HepG2 (cell line): ENCODE results near the gene EGFLAM. TPM values are rescaled to one million over a fixed set of nuclear protein-coding genes. Genes with fewer than 3 reads are reported as not detected.

Source experiments
- ATAC-seq: fragments of 200-7000 bp; cut with Tn5 transposase; 3 replicates; pipeline ENCODE4 v1.9.1; 2020; ENCODE audit warnings: mild to moderate bottlenecking, moderate library complexity
- BruUV-seq: library from RNA; stranded (reverse); fragments of 400-500 nt; replicated peaks from 2 replicates; lab custom pipeline; 2021; lab: Mats Ljungman, UMichigan
- CTCF ChIA-PET: fragments of 300-600 bp; formaldehyde crosslinking; extraction: SDS; loops from one replicate; lab custom pipeline; 2021; ENCODE audit warnings: low total read pairs, inconsistent platforms, low intra/inter-chr PET ratio; lab: Yijun Ruan, JAX
- POLR2A ChIA-PET: fragments of 350-600 bp; sonication (Branson Sonifier 250); formaldehyde crosslinking; loops from one replicate; lab custom pipeline; 2020; ENCODE audit warnings: antibody characterized with exemption, inconsistent platforms; lab: Yijun Ruan, JAX
- DNase-seq: peaks from one replicate; pipeline ENCODE4 v3.0.0-alpha.2; 2015; ENCODE audit warnings: low spot score
- FAIRE-seq: peaks from 3 replicates; lab custom pipeline; 2011; peaks lifted over from hg19 to GRCh38; lab: Jason Lieb, UNC
- H2AFZ ChIP-seq: one replicate; pipeline ENCODE4 v1.6.1; 2011; ENCODE audit warnings: low read length, inconsistent platforms
- H3K27ac ChIP-seq: fragments of 300-600 bp; 3 replicates; pipeline ENCODE4 v1.8.0; 2011; ENCODE audit warnings: mixed run types, mild to moderate bottlenecking, mixed read lengths, low read length, inconsistent platforms; ENCODE audit not compliant: insufficient read depth; ENCODE audit errors: extremely low read length
- H3K27me3 ChIP-seq, 2 experiments: fragments of 200-600 bp in 1 of 2; 2 replicates in 1 of 2; 3 replicates in 1 of 2; pipeline versions ENCODE4 v1.6.0 to v1.8.0; 2011; ENCODE audit warnings: low read length in 2 of 2, mild to moderate bottlenecking in 2 of 2, moderate library complexity in 2 of 2, inconsistent platforms in 1 of 2; ENCODE audit not compliant: insufficient read depth in 2 of 2, control insufficient read depth in 1 of 2
- H3K36me3 ChIP-seq, 2 experiments: fragments of 200-600 bp in 1 of 2; replicated peaks in 1 of 2; 2 replicates in 1 of 2; 3 replicates in 1 of 2; pipeline versions ENCODE4 v1.5.1 to v1.8.0; 2011; ENCODE audit warnings: low read length in 2 of 2, inconsistent platforms in 1 of 2; ENCODE audit not compliant: insufficient read depth in 2 of 2, control insufficient read depth in 1 of 2
- H3K4me1 ChIP-seq: 2 replicates; pipeline ENCODE4 v1.5.1; 2012; ENCODE audit warnings: low read length, inconsistent platforms; ENCODE audit not compliant: insufficient read depth
- H3K4me2 ChIP-seq: 2 replicates; pipeline ENCODE4 v1.6.0; 2011; ENCODE audit warnings: low read depth, low read length, inconsistent platforms
- H3K4me3 ChIP-seq, 3 experiments: fragments of 200-600 bp in 1 of 3; sonication (generic), shearing (Covaris generic) in 1 of 3; replicated peaks in 1 of 3; 2 replicates each; pipeline ENCODE4 v1.5.1; 2011 to 2016; ENCODE audit warnings: low read length in 3 of 3, inconsistent platforms in 2 of 3, low read depth in 2 of 3, mild to moderate bottlenecking in 2 of 3, control low read depth in 1 of 3, mixed read lengths in 1 of 3; ENCODE audit not compliant: insufficient read depth in 1 of 3
- H3K79me2 ChIP-seq: one replicate; pipeline ENCODE4 v1.6.1; 2011; ENCODE audit warnings: low read length, inconsistent platforms; ENCODE audit not compliant: insufficient read depth
- H3K9ac ChIP-seq: 2 replicates; pipeline ENCODE4 v1.6.0; 2011; ENCODE audit warnings: mild to moderate bottlenecking, low read depth, low read length, inconsistent platforms; ENCODE audit not compliant: insufficient read depth
- H3K9me3 ChIP-seq: 2 replicates; pipeline ENCODE4 v1.5.1; 2012; ENCODE audit warnings: mild to moderate bottlenecking, low read length
- H4K20me1 ChIP-seq: 2 replicates; pipeline ENCODE4 v1.6.0; 2011; ENCODE audit warnings: inconsistent platforms, mild to moderate bottlenecking, low read length, moderate library complexity; ENCODE audit not compliant: insufficient read depth
- ARNT ChIP-seq: fragments of 450-650 bp; IDR thresholded peaks from 2 replicates; pipeline ENCODE4 v1.6.1; 2017
- ATF1 ChIP-seq: IDR thresholded peaks from 2 replicates; pipeline ENCODE4 v1.6.1; 2016; ENCODE audit warnings: mild to moderate bottlenecking, control low read depth
- ATF7 ChIP-seq, 2 experiments: fragments of 450-650 bp in 1 of 2; sonication (generic) in 1 of 2; formaldehyde crosslinking in 1 of 2; IDR thresholded peaks; 2 replicates each; pipeline versions ENCODE4 v1.4.0 to v1.6.1; 2016 to 2020; ENCODE audit warnings: antibody characterized with exemption in 1 of 2, mild to moderate bottlenecking in 1 of 2, missing genetic modification reagents in 1 of 2
- ELF1 ChIP-seq: sonication (generic); formaldehyde crosslinking; IDR thresholded peaks from 2 replicates; pipeline ENCODE4 v1.4.0; 2020; ENCODE audit warnings: missing genetic modification reagents
- MAFF ChIP-seq: IDR thresholded peaks from 2 replicates; pipeline ENCODE4 v1.6.1; 2011; ENCODE audit warnings: low read depth, low read length, improper control_type of control experiment
- MAFK ChIP-seq, 2 experiments: IDR thresholded peaks in 1 of 2; conservative IDR thresholded peaks in 1 of 2; 2 replicates each; pipeline ENCODE4 v1.6.1; 2011; ENCODE audit warnings: improper control_type of control experiment in 2 of 2, low read length in 2 of 2
- MEIS1 ChIP-seq: sonication (generic); formaldehyde crosslinking; IDR thresholded peaks from 2 replicates; pipeline ENCODE4 v1.9.0; 2021; ENCODE audit warnings: mild to moderate bottlenecking, missing genetic modification reagents, moderate library complexity, borderline replicate concordance
- NFE2L2 ChIP-seq: fragments of 150-350 bp; IDR thresholded peaks from 2 replicates; pipeline ENCODE4 v1.6.1; 2014; ENCODE audit warnings: low read length
- PHB2 ChIP-seq: fragments of 450-650 bp; IDR thresholded peaks from 2 replicates; pipeline ENCODE4 v1.6.1; 2018; ENCODE audit not compliant: partially characterized antibody
- TAF15 ChIP-seq: fragments of 200-400 bp; formaldehyde crosslinking; IDR thresholded peaks from one replicate; pipeline ENCODE4 v1.6.1; 2018; ENCODE audit warnings: mild to moderate bottlenecking, low read depth, low read length; ENCODE audit not compliant: poor library complexity, severe bottlenecking
- TBL1XR1 ChIP-seq: fragments of 150-350 bp; IDR thresholded peaks from 2 replicates; pipeline ENCODE4 v1.6.1; 2014; ENCODE audit warnings: borderline replicate concordance, low read length; ENCODE audit not compliant: partially characterized antibody
- ZKSCAN1 ChIP-seq: fragments of 150-350 bp; IDR thresholded peaks from 2 replicates; pipeline ENCODE4 v1.6.1; 2014; ENCODE audit warnings: low read length
- ZNF101 ChIP-seq: sonication (generic); formaldehyde crosslinking; IDR thresholded peaks from 2 replicates; pipeline ENCODE4 v1.4.0; 2020; ENCODE audit warnings: mild to moderate bottlenecking, low read depth, missing genetic modification reagents, borderline replicate concordance
- ZNF143 ChIP-seq: sonication (generic); formaldehyde crosslinking; IDR thresholded peaks from 2 replicates; pipeline ENCODE4 v1.4.0; 2020; ENCODE audit warnings: missing genetic modification reagents
- ZNF256 ChIP-seq: sonication (generic); formaldehyde crosslinking; conservative IDR thresholded peaks from 2 replicates; pipeline ENCODE4 v1.4.0; 2020; ENCODE audit warnings: missing genetic modification reagents
- ZNF550 ChIP-seq: sonication (generic); formaldehyde crosslinking; IDR thresholded peaks from 2 replicates; pipeline ENCODE4 v1.4.0; 2020; ENCODE audit warnings: mild to moderate bottlenecking, missing genetic modification reagents, borderline replicate concordance
- WGBS: methylation state at CpG from one replicate; pipeline ENCODE4 v1.1.6; 2017; ENCODE audit warnings: low lambda C conversion rate; 5-methylcytosine and 5-hydroxymethylcytosine counted together
- in situ Hi-C: cut with HindIII; loops from 2 replicates; pipeline ENCODE4 v1.10.0; 2017; ENCODE audit warnings: low pct_unique_long_range_greater_than_20kb; ENCODE audit not compliant: extremely low pct_ligation_motif_present
- intact Hi-C: fragments of 100-400 bp; cut with micrococcal nuclease; formaldehyde crosslinking; loops from one replicate; pipeline ENCODE4 v1.10.0; 2022; ENCODE audit not compliant: unreplicated experiment
- polyA plus RNA-seq, 8 experiments: library from polyadenylated mRNA; depleted of rRNA in 3 of 8; stranded (reverse) in 7 of 8; unstranded in 1 of 8; fragments of >200 nt; fragmentation: Illumina TruSeq in 4 of 8; extraction: Trizol in 4 of 8; gene quantifications; 2 replicates each; pipeline versions ENCODE4 v1.2.1 to v1.2.3, GENCODE V29; 2011 to 2016; ENCODE audit warnings: low read depth in 4 of 8, missing spikeins in 1 of 8, mixed read lengths in 1 of 8; ENCODE audit not compliant: insufficient read depth in 1 of 8
- total RNA-seq, 5 experiments: library from RNA; depleted of rRNA; stranded (reverse); fragments of >200 nt; fragmentation: Illumina TruSeq; extraction: Trizol; gene quantifications; 2 replicates each; pipeline ENCODE4 v1.2.3, GENCODE V29; 2016; ENCODE audit warnings: low read depth in 1 of 5
- TF ChIP-seq, protein P1 (sequence below): sonication (generic); formaldehyde crosslinking; conservative IDR thresholded peaks from 2 replicates; pipeline ENCODE4 v1.4.0; 2020; ENCODE audit warnings: mild to moderate bottlenecking, missing genetic modification reagents, moderate library complexity
- TF ChIP-seq, protein P2 (sequence below): sonication (generic); formaldehyde crosslinking; IDR thresholded peaks from 2 replicates; pipeline ENCODE4 v1.4.0; 2020; ENCODE audit warnings: mild to moderate bottlenecking, missing genetic modification reagents
- TF ChIP-seq, protein P3 (sequence below): sonication (generic); formaldehyde crosslinking; IDR thresholded peaks from 2 replicates; pipeline ENCODE4 v1.8.0; 2022; ENCODE audit warnings: mild to moderate bottlenecking, missing genetic modification reagents, moderate library complexity

EGFLAM gene
- total and polyA plus RNA-seq, 2 of the 13 experiments (the other 11 are each of a cell fraction or from before 2014, with no cell fraction given) = not detected

DNA sequence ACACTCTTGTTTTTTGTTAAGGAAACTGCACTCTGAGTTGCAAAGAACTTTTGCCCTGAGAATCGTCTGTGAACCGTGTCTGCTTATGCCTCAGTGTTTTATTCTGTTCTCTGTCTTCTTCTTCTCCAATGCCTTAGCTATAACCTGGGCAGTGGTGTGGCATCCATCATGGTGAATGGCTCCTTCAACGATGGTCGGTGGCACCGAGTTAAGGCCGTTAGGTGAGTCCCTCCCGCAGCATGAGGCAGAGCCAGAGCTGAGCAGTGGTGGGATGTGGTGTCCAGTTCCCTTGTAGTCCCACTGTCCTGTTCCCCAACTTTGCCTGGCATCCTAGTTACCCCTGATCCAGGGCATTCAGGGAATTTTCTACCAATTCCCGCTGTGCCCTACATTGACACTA lies 199.8 kb downstream of the EGFLAM start (continued):
- TF ChIP-seq, protein P1, sequence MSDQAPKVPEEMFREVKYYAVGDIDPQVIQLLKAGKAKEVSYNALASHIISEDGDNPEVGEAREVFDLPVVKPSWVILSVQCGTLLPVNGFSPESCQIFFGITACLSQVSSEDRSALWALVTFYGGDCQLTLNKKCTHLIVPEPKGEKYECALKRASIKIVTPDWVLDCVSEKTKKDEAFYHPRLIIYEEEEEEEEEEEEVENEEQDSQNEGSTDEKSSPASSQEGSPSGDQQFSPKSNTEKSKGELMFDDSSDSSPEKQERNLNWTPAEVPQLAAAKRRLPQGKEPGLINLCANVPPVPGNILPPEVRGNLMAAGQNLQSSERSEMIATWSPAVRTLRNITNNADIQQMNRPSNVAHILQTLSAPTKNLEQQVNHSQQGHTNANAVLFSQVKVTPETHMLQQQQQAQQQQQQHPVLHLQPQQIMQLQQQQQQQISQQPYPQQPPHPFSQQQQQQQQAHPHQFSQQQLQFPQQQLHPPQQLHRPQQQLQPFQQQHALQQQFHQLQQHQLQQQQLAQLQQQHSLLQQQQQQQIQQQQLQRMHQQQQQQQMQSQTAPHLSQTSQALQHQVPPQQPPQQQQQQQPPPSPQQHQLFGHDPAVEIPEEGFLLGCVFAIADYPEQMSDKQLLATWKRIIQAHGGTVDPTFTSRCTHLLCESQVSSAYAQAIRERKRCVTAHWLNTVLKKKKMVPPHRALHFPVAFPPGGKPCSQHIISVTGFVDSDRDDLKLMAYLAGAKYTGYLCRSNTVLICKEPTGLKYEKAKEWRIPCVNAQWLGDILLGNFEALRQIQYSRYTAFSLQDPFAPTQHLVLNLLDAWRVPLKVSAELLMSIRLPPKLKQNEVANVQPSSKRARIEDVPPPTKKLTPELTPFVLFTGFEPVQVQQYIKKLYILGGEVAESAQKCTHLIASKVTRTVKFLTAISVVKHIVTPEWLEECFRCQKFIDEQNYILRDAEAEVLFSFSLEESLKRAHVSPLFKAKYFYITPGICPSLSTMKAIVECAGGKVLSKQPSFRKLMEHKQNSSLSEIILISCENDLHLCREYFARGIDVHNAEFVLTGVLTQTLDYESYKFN (CRISPR knock-in tag) = no peak
- TF ChIP-seq MEIS1 (CRISPR knock-in tag) = no peak
- TF ChIP-seq ZNF101 (CRISPR knock-in tag) = no peak
- no peak for TF ChIP-seq ZNF143
- no peak for TF ChIP-seq ZNF256
- no peak for TF ChIP-seq TBL1XR1

DNA sequence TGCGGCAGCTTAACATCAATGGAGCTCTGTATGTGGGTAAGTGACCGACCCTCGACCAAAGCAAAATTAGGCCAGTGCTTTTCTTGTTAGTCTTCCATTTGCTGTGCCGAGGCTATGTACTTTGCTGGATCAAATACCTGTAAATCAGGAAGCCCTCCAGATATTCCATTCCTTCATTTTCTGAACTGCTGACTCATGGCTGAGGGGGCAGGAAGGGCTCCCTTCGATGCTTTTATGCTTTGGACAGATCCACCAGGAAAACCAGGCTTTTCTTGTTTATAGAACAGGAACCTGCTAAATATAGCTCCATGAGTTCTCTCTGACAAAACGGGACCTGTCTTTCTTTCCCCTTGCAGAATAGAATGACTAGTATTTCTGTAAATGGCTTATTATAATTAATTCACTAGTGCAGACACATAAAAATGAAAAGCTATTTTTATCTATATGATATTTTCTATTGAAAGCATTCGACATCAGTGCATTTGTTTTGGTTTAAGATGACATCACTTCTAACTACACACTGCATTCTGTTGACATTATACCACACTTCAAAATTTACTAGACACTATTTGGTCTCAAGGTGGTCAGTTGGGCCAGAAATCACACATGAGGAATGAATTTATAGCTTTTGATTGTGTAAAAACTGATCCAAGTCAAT lies 204.7 kb downstream of the EGFLAM start:
- no peak overlapping the region for H3K4me2 ChIP-seq
- H3K27ac ChIP-seq = no peak overlapping the region
- no peaks in the 10 kb centered on the region for H4K20me1 ChIP-seq
- BruUV-seq = no TSS peak
- H2AFZ ChIP-seq = no peak overlapping the region
- 36% methylated on average over 7 of the region's 7 CpGs for WGBS
- no peaks in the 10 kb centered on the region for H3K36me3 ChIP-seq
- no peak overlapping the region for H3K9ac ChIP-seq
- DNase-seq = no peak
- H3K4me3 ChIP-seq = no peak overlapping the region
- no peak for ATAC-seq
- peaks cover 56% of the 10 kb centered on the region for H3K4me1 ChIP-seq
- intact Hi-C loops = no loop called here
- in situ Hi-C loops = no loop called here
- TF ChIP-seq ATF1 (CRISPR knock-in tag) = no peak
- TF ChIP-seq ZKSCAN1 = no peak
- TF ChIP-seq TBL1XR1 = no peak
- no peak for TF ChIP-seq ZNF550 (CRISPR knock-in tag)
- 0 out of 2 replicates have a peak, but pooled peaks have one; percentile 30 for TF ChIP-seq MAFF
- no peak for TF ChIP-seq ARNT
- peak; percentile 59 for TF ChIP-seq ATF7 (IDR thresholded peaks at IDR 0.05)
- no peak for TF ChIP-seq ATF7 (CRISPR knock-in tag; IDR thresholded peaks at IDR 0.05)
- TF ChIP-seq, protein P2, sequence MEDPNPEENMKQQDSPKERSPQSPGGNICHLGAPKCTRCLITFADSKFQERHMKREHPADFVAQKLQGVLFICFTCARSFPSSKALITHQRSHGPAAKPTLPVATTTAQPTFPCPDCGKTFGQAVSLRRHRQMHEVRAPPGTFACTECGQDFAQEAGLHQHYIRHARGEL (CRISPR knock-in tag) = no peak
- TF ChIP-seq TAF15 = no peak
- peak; percentile 67; the same call in 1 of the 2 replicates for TF ChIP-seq NFE2L2
- TF ChIP-seq MAFK (conservative IDR thresholded peaks at IDR 0.05 in 1 of 2, IDR thresholded peaks at IDR 0.05 in 1 of 2; ENCODE audit: low read length in 2 of 2) = peak; percentile 40 to 42
- no peak for TF ChIP-seq ELF1 (CRISPR knock-in tag)
- TF ChIP-seq, protein P3, sequence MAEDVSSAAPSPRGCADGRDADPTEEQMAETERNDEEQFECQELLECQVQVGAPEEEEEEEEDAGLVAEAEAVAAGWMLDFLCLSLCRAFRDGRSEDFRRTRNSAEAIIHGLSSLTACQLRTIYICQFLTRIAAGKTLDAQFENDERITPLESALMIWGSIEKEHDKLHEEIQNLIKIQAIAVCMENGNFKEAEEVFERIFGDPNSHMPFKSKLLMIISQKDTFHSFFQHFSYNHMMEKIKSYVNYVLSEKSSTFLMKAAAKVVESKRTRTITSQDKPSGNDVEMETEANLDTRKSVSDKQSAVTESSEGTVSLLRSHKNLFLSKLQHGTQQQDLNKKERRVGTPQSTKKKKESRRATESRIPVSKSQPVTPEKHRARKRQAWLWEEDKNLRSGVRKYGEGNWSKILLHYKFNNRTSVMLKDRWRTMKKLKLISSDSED (CRISPR knock-in tag) = no peak
- TF ChIP-seq PHB2 = no peak
- TF ChIP-seq, all 625 proteins: peak for 4
- Histone ChIP-seq H3K9me3 (no peaks in the 10 kb centered on the region), H3K27me3 (no peaks in the 10 kb centered on the region; a peak in 3 of 5 replicates), H3K79me2 (no peaks in the 10 kb centered on the region)
- FAIRE-seq = no peak
- ChIA-PET POLR2A (no interaction called here), CTCF (no interaction called here)
